ENCODE measurements around the gene SH3RF1.

- TF ChIP-seq CTCF (IDR thresholded peaks at IDR 0.05) (no peak), ELF4 (CRISPR knock-in tag; IDR thresholded peaks at IDR 0.05; ENCODE audit: low read depth) (no peak), E2F4 (CRISPR knock-in tag; IDR thresholded peaks at IDR 0.05; ENCODE audit: borderline replicate concordance, low read depth) (no peak), ETV6 (CRISPR knock-in tag; IDR thresholded peaks at IDR 0.05) (no peak), NR2C2 (CRISPR knock-in tag; IDR thresholded peaks at IDR 0.05) (no peak), ATF2 (CRISPR knock-in tag; IDR thresholded peaks at IDR 0.05; ENCODE audit: borderline replicate concordance, low read depth) (no peak)
- TF ChIP-seq, protein P1, sequence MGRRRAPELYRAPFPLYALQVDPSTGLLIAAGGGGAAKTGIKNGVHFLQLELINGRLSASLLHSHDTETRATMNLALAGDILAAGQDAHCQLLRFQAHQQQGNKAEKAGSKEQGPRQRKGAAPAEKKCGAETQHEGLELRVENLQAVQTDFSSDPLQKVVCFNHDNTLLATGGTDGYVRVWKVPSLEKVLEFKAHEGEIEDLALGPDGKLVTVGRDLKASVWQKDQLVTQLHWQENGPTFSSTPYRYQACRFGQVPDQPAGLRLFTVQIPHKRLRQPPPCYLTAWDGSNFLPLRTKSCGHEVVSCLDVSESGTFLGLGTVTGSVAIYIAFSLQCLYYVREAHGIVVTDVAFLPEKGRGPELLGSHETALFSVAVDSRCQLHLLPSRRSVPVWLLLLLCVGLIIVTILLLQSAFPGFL (CRISPR knock-in tag; IDR thresholded peaks at IDR 0.05; ENCODE audit: borderline replicate concordance), result no peak
Observed at GRCh38 chr4:169115897-169116254, 154.9 kb downstream of the SH3RF1 start.
